Sigmoid colon (tissue), 4 donors: ENCODE data around the gene TENM3.

ENCODE experiments used
- POLR2A ChIP-seq, 2 donors: fragments of 450-650 bp; IDR thresholded peaks; one replicate each; pipeline ENCODE4 v1.6.1; 2016; ENCODE audit warnings: antibody characterized with exemption in 2 of 2, mild to moderate bottlenecking in 2 of 2, moderate library complexity in 2 of 2
- POLR2AphosphoS5 ChIP-seq, 4 donors: sonication (generic); formaldehyde crosslinking; IDR thresholded peaks; one replicate each; pipeline ENCODE4 v1.6.1; 2017; ENCODE audit warnings: antibody characterized with exemption in 4 of 4

GRCh38 chr4:182261651-182262223 is 18.5 kb downstream of the TENM3 start:
- TF ChIP-seq POLR2AphosphoS5 (IDR thresholded peaks at IDR 0.05) (no peak), POLR2A (IDR thresholded peaks at IDR 0.05) (no peak)
